Dendritic cell treated with granulocyte-macrophage colony-stimulating factor and Interleukin-4, amounts not matched to agents 40 ng/mL and 50 ng/mL, for 4 days (primary cell): ENCODE data around the gene SOX30.
A peak's percentile ranks its signal among the peaks of the same experiment; 100 is the strongest.

Experiments
- H3K27ac Mint-ChIP-seq: one replicate; pipeline ENCODE4 v1.8.0; 2022; ENCODE audit warnings: mild to moderate bottlenecking, mixed read lengths
- H3K27me3 Mint-ChIP-seq: one replicate; pipeline ENCODE4 v1.8.0; 2022; ENCODE audit warnings: mild to moderate bottlenecking, mixed read lengths
- H3K36me3 Mint-ChIP-seq: one replicate; pipeline ENCODE4 v1.8.0; 2022; ENCODE audit warnings: low read depth, mixed read lengths
- H3K4me1 Mint-ChIP-seq: one replicate; pipeline ENCODE4 v1.8.0; 2022; ENCODE audit warnings: low read depth, mixed read lengths
- H3K4me3 Mint-ChIP-seq: one replicate; pipeline ENCODE4 v1.8.0; 2022; ENCODE audit warnings: mild to moderate bottlenecking, moderate library complexity, mixed read lengths
- H3K9me3 Mint-ChIP-seq: one replicate; pipeline ENCODE4 v1.8.0; 2022; ENCODE audit warnings: mixed read lengths
- intact Hi-C: fragments of 100-400 bp; cut with micrococcal nuclease; formaldehyde crosslinking; loops from one replicate; pipeline ENCODE4 v1.15.0; 2022

The SOX30 gene

DNA sequence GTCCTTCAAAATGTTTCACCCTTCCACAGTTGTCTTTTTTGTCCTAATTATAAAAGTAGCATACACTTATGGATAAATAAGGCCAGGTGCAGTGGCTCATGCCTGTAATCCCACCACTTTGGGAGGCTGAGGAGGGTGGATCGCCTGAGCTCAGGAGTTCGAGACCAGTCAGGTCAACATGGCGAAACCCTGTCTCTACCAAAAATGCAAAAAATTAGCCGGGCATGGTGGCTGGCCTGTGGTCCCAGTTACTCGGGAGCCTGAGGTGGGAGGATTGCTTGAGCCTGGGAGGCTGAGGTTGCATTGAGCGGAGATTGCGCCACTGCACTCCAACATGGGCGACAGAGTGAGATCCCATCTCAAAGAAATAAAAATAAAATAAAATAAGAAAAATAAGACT is 20.7 kb upstream of the SOX30 start:
- Mint-ChIP-seq H3K27ac (no peak overlapping the region), H3K4me1 (peaks cover 27% of the 10 kb centered on the region), H3K9me3 (no peaks in the 10 kb centered on the region), H3K4me3 (no peak overlapping the region), H3K27me3 (peaks cover 61% of the 10 kb centered on the region), H3K36me3 (no peaks in the 10 kb centered on the region)
- intact Hi-C loops: no loop called here

DNA sequence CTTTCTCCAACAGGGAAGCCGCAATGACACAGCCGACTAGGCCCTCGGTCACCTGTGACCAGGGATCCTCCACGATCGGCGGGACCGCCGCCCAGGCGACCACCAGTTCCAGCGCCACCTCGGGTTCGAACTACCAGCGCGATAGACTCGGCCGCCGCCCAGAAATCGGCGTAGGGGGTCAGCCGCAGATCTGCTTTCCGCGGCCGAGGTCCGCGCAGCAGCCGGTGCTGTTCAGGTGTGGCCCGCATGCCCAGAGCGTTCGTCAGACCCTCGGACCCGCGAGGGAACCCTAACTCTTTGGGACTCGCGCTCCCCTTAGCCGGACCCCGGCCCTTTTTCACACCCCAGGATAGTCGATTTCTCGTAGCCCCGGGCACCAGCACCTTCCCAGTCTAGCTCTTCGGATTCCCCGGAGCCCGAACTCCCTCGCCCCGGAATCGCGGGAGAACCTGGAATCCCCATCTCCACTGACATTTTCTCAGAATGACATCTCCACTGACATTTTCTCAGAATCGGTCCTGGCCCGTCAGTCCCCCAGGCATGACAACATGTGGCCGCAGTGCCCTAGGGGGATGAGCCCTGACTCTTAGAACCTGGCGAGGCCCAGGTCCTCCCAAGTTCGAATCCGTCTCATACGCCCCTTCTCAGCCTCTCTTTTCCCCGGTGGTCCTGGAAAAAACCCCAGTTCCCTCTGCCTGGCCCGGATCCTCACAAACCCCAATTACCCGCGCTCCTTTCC is 19.5 kb upstream of the SOX30 start:
- Mint-ChIP-seq H3K9me3 (no peaks in the 10 kb centered on the region), H3K4me3 (peak overlapping the region; percentile 80), H3K27ac (peak overlapping the region; percentile 85), H3K4me1 (peaks cover 27% of the 10 kb centered on the region), H3K36me3 (no peaks in the 10 kb centered on the region), H3K27me3 (peaks cover 65% of the 10 kb centered on the region)
- intact Hi-C loops: no loop called here

DNA sequence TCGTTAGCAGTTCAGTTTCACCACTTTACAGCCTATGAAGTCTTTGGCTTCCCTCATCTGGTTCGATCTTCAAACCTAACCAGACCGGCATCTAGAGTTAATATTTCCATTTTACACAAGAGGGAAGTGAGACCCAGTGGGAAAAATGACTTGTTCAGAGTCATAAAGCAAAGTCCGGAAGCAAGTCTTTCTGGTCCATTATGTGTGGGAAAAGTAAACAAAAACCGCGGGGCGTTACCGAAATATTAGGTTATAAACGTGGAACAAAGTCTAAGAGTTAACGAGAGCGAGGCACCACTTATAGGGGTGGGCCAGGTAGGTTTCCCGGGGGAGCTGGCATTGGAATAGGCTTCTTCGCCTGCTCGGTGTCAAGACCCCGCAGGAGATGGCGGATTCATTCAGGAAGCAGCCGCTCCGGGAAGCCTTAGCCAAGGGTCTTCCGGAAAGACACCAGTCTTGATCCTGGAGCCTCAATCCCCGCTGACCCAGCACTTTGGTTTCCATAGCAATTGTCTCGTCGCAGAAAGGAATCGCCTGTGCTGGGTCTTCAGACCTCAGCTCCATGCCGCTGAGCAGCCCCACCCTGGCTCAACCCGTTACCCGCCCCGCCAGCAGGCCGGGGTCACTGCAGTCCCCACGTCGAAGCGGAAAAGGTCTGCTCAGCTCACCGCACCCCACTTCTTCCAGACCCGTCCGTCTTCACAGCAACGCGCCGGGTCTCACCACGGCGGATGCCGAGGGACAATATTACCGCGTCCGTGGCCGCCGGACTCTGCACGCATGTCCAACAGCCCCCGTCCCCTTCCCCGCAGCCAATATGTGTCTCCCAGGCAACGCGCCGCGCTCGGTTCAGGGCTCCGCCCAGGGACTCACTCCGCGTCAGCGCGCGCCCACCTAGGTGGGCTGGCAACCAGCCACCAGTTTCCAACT is 18.7 kb upstream of the SOX30 start, which contains the start of gene C5orf52:
Gene C5orf52 (plus strand): TSS at position 872 of the 930 bp plus-strand sequence. CDS start 82 bp downstream, outside the sequence.
- H3K4me3 Mint-ChIP-seq: peak within 1 kb of the TSS; percentile 80
- peak within 1 kb of the TSS; percentile 85 for H3K27ac Mint-ChIP-seq
- intact Hi-C loops: no loop called here
- H3K9me3 Mint-ChIP-seq: no peaks in the 10 kb centered on the region
- no peaks in the 10 kb centered on the region for H3K36me3 Mint-ChIP-seq
- peaks cover 67% of the 10 kb centered on the region for H3K27me3 Mint-ChIP-seq
- H3K4me1 Mint-ChIP-seq: peaks cover 30% of the 10 kb centered on the region

DNA sequence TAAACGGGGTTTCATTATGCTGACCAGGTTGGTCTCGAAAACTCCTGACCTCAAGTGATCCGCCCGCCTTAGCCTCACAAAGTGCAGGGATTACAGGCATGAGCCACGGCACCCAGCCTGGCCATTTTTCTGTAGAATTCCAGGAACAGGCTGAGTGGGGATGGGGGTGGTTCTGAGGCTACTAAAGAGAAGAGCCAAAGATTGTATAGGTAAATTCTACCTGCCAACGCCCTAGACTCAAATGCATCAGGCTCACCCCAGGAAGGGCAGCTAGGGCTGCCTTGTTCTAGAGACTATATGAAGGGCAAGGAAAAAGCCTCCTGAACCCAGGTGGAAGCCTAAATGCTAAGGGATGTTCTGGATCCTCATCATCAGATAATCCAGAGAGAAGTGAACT is 17.5 kb upstream of the SOX30 start:
- peak overlapping the region; percentile 85 for H3K27ac Mint-ChIP-seq
- no peaks in the 10 kb centered on the region for H3K36me3 Mint-ChIP-seq

DNA sequence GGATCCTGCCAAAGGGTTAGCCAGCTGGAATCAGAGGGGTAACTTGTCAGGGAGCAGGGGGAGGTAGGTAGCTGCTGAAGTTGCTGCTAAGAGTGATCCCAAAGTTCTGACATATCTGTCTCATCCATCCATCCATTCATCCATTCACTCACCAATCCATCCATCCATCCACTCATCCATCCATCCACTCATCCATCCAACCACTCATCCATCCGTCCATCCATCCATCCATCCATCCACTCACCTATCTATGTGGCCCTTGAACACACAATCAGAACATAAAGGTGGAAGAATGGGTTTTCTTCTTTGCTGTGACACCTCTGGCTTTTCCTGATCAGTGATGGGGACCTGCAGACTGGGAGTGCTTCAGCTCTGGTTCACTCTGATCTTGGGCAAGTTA is 16.1 kb upstream of the SOX30 start:
- H3K4me1 Mint-ChIP-seq: peaks cover 39% of the 10 kb centered on the region

More for the DNA sequence above, 17.5 kb upstream of the SOX30 start:
- peaks cover 64% of the 10 kb centered on the region for H3K27me3 Mint-ChIP-seq
- intact Hi-C loops: loop anchor here (1.0 to 10.0 kb wide), 2 partner anchors 49 to 65 kb away; no protein-coding TSS in a partner anchor
- H3K4me1 Mint-ChIP-seq: peaks cover 39% of the 10 kb centered on the region
- H3K4me3 Mint-ChIP-seq: no peak overlapping the region
- H3K9me3 Mint-ChIP-seq: no peaks in the 10 kb centered on the region

DNA sequence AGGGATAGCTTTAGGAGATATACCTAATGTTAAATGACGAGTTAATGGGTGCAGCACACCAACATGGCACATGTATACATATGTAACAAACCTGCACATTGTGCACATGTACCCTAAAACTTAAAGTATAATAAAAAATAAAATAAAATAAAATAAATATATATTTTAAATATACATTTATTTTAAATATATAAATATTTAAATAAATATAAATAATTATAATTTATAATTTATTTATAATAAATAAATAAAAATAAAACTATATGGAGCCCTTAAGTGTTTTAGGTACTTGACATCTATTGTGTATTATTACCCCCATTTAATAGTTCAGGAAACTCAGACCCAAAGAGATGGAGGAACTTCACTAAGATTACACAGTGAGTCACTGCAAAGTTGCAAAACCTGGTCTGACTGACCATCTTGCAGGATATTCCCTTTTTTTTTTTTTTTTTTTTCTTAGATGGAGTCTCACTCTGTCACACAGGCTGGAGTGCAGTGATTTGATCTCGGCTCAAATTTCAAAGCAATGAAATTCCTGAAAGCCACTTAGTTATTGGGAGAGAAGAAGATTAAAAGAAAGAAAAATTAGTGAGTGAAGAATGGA is 13.3 kb upstream of the SOX30 start:
- intact Hi-C loops: loop anchor here (10.0 kb wide), 1 partner anchor 61 kb away; no protein-coding TSS in a partner anchor
- Mint-ChIP-seq H3K36me3 (no peaks in the 10 kb centered on the region), H3K9me3 (no peaks in the 10 kb centered on the region), H3K4me1 (peaks cover 21% of the 10 kb centered on the region), H3K4me3 (no peak overlapping the region), H3K27me3 (peaks cover 31% of the 10 kb centered on the region), H3K27ac (no peak overlapping the region)

More for the DNA sequence above, 16.1 kb upstream of the SOX30 start:
- no peak overlapping the region for H3K27ac Mint-ChIP-seq
- no peak overlapping the region for H3K4me3 Mint-ChIP-seq
- intact Hi-C loops: loop anchor here (10.0 kb wide), 1 partner anchor 64 kb away; no protein-coding TSS in a partner anchor
- no peaks in the 10 kb centered on the region for H3K9me3 Mint-ChIP-seq
- H3K27me3 Mint-ChIP-seq: peaks cover 54% of the 10 kb centered on the region
- H3K36me3 Mint-ChIP-seq: no peaks in the 10 kb centered on the region

DNA sequence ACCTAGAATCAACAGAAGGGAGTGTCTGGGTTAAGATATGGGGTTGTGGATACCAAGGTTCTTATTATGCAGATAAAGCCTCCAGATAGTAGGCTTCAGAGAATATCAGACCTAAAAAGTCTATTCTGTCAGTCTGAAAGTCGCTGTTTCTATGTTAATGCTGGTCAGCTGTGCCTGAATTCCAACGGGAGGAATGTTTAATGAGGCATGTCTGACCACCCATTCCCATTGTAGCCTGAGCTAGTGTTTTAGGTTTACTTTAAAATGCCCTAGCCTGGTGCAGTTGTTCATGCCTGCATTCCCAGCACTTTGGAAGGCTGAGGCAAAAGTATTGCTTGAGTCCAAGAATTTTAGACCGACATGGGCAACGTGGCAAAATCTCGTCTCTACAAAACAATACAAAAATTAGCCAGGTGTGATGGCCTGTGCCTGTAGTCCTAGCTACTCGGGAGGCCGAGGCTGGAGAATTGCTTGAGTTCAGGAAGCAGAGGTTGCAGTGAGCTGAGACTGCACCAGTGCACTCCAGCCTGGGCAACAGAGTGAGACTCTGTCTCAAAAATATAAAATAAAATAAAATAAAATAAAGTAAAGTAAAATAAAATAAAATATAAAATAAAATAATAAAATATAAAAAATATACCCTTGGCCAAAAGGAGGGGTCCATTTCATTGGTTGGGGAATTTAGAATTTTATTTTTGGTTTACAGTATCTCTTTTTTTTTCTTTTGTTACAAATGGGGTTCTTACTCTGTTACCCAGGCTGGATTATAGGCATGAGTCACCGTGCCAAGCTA is 7.8 kb upstream of the SOX30 start:
- Mint-ChIP-seq H3K4me1 (peaks cover 1% of the 10 kb centered on the region), H3K9me3 (peaks cover 38% of the 10 kb centered on the region), H3K27ac (no peak overlapping the region), H3K36me3 (no peaks in the 10 kb centered on the region), H3K27me3 (no peaks in the 10 kb centered on the region), H3K4me3 (no peak overlapping the region)
- intact Hi-C loops: loop anchor here (10.0 kb wide), 1 partner anchor 55 kb away; no protein-coding TSS in a partner anchor

DNA sequence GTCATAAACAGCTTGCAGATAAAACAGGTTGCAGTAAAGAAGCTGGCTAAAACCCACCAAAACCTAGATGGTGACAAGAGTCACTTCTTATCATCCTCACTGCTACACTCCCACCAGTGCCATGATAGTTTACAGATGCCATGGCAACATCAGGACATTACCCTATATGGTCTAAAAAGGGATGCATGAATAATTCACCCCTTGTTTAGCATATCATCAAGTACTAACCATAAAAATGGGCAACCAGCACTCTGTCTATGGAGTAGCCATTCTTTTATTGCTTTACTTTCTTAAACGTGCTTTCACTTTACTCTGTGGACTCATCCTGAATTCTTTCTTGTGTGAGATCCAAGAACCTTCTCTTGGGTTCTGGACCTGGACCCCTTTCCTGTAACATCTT is 6.7 kb upstream of the SOX30 start:
- no peaks in the 10 kb centered on the region for H3K36me3 Mint-ChIP-seq
- peaks cover 50% of the 10 kb centered on the region for H3K9me3 Mint-ChIP-seq
- intact Hi-C loops: no loop called here
- no peaks in the 10 kb centered on the region for H3K4me1 Mint-ChIP-seq
- H3K4me3 Mint-ChIP-seq: no peak overlapping the region
- H3K27me3 Mint-ChIP-seq: no peaks in the 10 kb centered on the region
- H3K27ac Mint-ChIP-seq: no peak overlapping the region

DNA sequence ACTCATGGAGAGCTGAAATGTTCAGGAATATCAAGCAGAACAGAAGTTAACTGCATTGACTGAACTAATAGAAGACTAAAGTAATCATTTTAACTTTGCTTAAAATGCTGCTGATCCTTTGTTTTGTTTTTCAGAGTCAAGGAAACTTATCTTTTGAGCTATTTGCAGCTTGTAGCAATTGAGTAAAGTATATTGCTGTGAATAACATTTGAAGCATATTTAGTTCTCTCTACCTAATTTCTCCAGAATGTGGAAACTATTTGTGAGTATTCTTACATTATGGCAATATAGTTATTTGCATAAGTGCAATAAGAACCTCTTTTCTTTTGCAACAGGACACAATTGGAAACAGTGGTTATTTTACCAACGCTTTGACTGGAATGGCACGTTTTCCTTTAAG is 5.3 kb upstream of the SOX30 start:
- H3K4me1 Mint-ChIP-seq: peaks cover 4% of the 10 kb centered on the region
- H3K36me3 Mint-ChIP-seq: peaks cover 12% of the 10 kb centered on the region
- H3K9me3 Mint-ChIP-seq: peaks cover 63% of the 10 kb centered on the region
- intact Hi-C loops: no loop called here
- no peak overlapping the region for H3K27ac Mint-ChIP-seq
- peaks cover 7% of the 10 kb centered on the region for H3K27me3 Mint-ChIP-seq
- no peak overlapping the region for H3K4me3 Mint-ChIP-seq

DNA sequence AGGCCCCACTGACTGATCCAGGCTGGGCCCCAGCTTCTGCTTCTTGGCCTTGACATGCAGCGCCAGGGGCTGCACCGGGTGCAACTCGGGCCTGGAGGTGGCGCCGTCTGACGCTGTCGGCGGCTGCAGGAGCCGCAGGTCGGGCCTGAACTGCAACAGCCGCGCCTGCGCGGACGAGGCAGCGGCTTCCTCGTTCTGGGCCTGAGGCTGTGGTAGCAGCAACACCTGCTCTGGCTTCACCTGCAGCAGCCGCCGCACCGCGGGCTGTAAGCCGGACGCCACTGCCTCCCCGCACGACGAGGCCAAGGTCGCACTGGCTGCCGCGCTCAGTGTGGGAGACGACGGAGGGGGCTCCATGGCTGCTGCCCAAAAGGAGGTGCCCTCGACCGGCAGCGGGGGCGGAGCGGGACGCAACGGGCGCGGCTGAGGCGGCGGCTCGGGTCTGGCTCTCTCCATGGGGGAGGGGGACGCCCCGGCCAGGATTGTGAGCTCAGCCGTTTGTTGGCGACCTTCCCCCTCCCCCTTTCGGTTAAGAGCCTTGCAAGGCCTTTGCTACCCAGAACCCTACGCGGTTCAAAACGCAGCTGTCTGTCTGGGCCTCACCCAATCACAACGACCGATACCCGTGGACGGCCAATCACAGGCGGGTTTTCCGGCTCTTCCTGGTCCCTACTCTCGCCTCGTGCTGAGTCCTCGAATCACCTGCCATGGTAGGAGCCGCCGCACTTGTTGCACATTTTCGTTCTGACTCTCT is 438 bp downstream of the SOX30 start:
- Mint-ChIP-seq H3K4me1 (peaks cover 17% of the 10 kb centered on the region), H3K9me3 (peaks cover 51% of the 10 kb centered on the region), H3K4me3 (peak overlapping the region; percentile 70), H3K27ac (peak overlapping the region; percentile 82), H3K36me3 (peaks cover 22% of the 10 kb centered on the region), H3K27me3 (peaks cover 27% of the 10 kb centered on the region)
- intact Hi-C loops: no loop called here

DNA sequence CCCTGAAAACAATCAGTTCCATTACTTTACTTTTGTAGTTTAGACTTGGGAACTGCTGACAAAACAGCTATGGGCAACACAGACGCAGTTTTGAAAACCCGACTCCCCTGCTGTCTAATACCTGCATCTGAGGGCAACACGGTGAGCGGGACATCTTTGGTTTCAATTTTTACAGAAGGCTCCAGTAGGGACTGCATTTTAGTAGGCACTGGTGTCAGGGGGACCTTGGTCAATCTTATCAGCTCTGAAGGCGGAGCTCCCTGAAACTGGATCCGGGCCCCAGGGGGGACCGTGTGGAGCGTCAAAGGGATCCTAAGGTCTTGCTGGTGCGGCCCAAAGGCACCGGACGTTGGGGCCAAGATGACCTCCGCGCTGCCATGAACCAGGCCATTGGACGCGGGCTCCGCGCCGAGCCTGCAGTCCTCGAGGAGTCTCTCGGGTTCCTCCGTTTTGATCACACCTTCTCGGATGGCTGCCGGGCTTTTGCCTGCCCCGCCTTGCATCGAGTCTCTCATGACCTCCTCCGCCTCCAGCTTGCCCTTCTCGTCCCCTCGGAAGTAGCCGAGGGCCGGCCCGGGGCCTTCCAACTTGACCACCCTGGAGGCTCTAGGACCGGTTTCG is 1.1 kb downstream of the SOX30 start:
- intact Hi-C loops: no loop called here
- peak overlapping the region; percentile 70 for H3K4me3 Mint-ChIP-seq

DNA sequence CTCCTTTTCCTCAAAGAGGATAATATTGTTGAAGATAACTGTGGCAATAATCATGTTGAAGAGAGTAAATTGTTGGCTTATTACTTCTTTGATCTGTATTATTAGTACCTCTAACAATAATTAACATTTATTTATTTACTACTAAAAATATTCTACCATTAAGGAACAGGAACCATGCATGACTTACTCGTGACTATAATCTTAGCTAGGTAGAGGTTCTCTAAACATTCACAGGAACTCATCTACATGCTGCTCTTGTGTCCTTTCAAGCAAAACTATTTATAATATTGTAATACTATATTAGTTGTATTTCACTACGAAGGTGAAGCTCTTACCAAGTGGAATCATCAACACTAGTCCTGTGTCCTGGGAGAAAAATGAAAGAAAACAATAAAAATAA is 3.1 kb downstream of the SOX30 start:
- Mint-ChIP-seq H3K27me3 (peaks cover 30% of the 10 kb centered on the region), H3K4me3 (no peak overlapping the region), H3K4me1 (peaks cover 17% of the 10 kb centered on the region), H3K27ac (no peak overlapping the region), H3K36me3 (peaks cover 22% of the 10 kb centered on the region), H3K9me3 (peaks cover 24% of the 10 kb centered on the region)
- intact Hi-C loops: no loop called here

More for the DNA sequence above, 1.1 kb downstream of the SOX30 start:
- H3K4me1 Mint-ChIP-seq: peaks cover 17% of the 10 kb centered on the region
- peaks cover 22% of the 10 kb centered on the region for H3K36me3 Mint-ChIP-seq
- H3K9me3 Mint-ChIP-seq: peaks cover 44% of the 10 kb centered on the region
- H3K27ac Mint-ChIP-seq: peak overlapping the region; percentile 82
- peaks cover 27% of the 10 kb centered on the region for H3K27me3 Mint-ChIP-seq
